Pericardium fibroblast (primary cell): Measurements from ENCODE around the gene EIF5AL1. TPM values are rescaled to one million over a fixed set of nuclear protein-coding genes. Genes with fewer than 3 reads are reported as not detected.

Experiments
- total RNA-seq: library from RNA; depleted of rRNA; stranded (reverse); fragments of >200 nt; gene quantifications from 2 replicates; pipeline ENCODE4 v1.2.3, GENCODE V29; 2015

Gene EIF5AL1
- total RNA-seq: 0.34 and 0.47 TPM in 2 replicates

GRCh38 chr10:79511891-79512583 is at the start of gene EIF5AL1:
Gene EIF5AL1, plus strand, starts transcription at chr10:79512533. Its CDS starts 117 bp downstream, at chr10:79512650.

GRCh38 chr10:79560160-79560709 is 47.9 kb downstream of the EIF5AL1 start, which contains the start of gene SFTPA2:
Gene SFTPA2, minus strand, starts transcription at chr10:79560407. Its CDS starts 924 bp downstream, at chr10:79559483.

Other genes with a start within 250 kb of the EIF5AL1 start
- 33.9 and 38.0 TPM in 2 replicates for gene PPIF, start 165.1 kb upstream of the EIF5AL1 start, total RNA-seq
- 62.0 and 80.3 TPM in 2 replicates for gene ZCCHC24, start 66.9 kb upstream of the EIF5AL1 start, total RNA-seq
- not detected in 2 replicates for gene SFTPA2, start 47.9 kb downstream of the EIF5AL1 start, total RNA-seq
- not detected in 2 replicates for gene SFTPA1, start 98.4 kb downstream of the EIF5AL1 start, total RNA-seq
- 0.60 and 0.70 TPM in 2 replicates for gene NUTM2B, start 190.7 kb downstream of the EIF5AL1 start, total RNA-seq